GM19023 (cell line): ENCODE measurements around the gene RANBP17.

Source experiments
- ATAC-seq: cut with Tn5 transposase; IDR thresholded peaks from one replicate; pipeline ENCODE4 v1.9.1; 2021; ENCODE audit warnings: mild to moderate bottlenecking, moderate library complexity; ENCODE audit not compliant: unreplicated experiment

Gene RANBP17

DNA sequence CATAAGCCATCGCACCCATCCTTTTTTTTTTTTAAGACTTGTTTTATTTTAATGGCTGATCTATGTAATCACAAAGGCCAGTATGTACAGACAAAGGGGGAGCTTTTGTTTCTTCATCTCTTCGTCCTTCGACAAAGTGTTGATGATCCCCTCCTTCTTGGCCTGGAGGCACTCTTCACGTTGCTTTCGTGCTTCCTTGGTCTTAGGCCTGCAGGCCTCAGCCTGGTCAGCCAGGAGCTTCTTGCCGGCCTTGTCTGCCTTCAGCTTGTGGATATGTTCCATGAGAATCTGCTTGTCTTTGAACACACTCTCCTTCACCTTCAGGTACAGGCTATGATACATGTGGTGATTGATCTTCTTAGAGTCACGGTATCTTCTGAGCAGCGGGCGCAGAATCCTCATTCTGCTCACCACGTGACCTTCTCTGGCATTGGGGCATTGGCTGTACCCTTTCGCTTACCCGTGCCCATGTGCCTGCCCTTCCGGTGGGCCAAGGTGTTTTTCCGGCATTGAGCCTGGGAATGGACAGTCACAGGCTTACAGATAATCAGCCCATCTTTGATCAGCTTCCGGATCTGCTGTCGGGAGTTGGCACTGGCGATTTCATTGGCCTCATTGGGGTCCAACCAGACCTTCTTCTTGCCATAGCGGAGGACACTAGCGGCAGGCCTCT is 483.3 kb downstream of the RANBP17 start:
- no peak for ATAC-seq
